Skeletal muscle satellite cell (primary cell): ENCODE data around the gene SH3TC1.

Experiments
- H3K27me3 ChIP-seq: 2 replicates; pipeline ENCODE4 v1.7.0; 2013; ENCODE audit warnings: low read length; ENCODE audit not compliant: control insufficient read depth, insufficient read depth
- H3K36me3 ChIP-seq: 2 replicates; pipeline ENCODE4 v1.7.0; 2013; ENCODE audit warnings: mild to moderate bottlenecking, control low read depth, low read length; ENCODE audit not compliant: insufficient read depth
- H3K4me1 ChIP-seq: 2 replicates; pipeline ENCODE4 v1.7.0; 2013; ENCODE audit warnings: low read length; ENCODE audit not compliant: control insufficient read depth, insufficient read depth
- H3K4me2 ChIP-seq: 2 replicates; pipeline ENCODE4 v1.7.0; 2013; ENCODE audit warnings: mild to moderate bottlenecking, low read length
- H3K4me3 ChIP-seq: 2 replicates; pipeline ENCODE4 v1.7.0; 2013; ENCODE audit warnings: low read length
- H3K9ac ChIP-seq: 2 replicates; pipeline ENCODE4 v1.7.0; 2013; ENCODE audit warnings: mild to moderate bottlenecking, low read depth, low read length, moderate library complexity
- H3K9me3 ChIP-seq: replicated peaks from 2 replicates; pipeline ENCODE4 v1.7.0; 2013; ENCODE audit warnings: mild to moderate bottlenecking, control low read depth, low read length

SH3TC1 gene

GRCh38 chr4:8290701-8290970 lies 91.5 kb downstream of the SH3TC1 start:
- Histone ChIP-seq H3K9me3 (no peaks in the 10 kb centered on the region), H3K36me3 (no peaks in the 10 kb centered on the region), H3K27me3 (peaks cover 6% of the 10 kb centered on the region), H3K4me2 (no peak overlapping the region), H3K4me1 (no peaks in the 10 kb centered on the region), H3K4me3 (no peak overlapping the region), H3K9ac (no peak overlapping the region)
